GM19238 (cell line): Measurements from ENCODE around the gene TLK2.
"Not testable (repeated sequence)": the region's sequence is repeated elsewhere in the genome, so short reads cannot be mapped to it uniquely, and the experiment has no call there.

ENCODE experiments used
- DNase-seq: peaks from one replicate; pipeline ENCODE4 v3.0.0; 2011; ENCODE audit warnings: low spot score; ENCODE audit not compliant: insufficient read length

The TLK2 gene

GRCh38 chr17:62599964-62600657 is 121.5 kb downstream of the TLK2 start:
- no peak for DNase-seq

GRCh38 chr17:62600805-62601204 is 122.2 kb downstream of the TLK2 start:
- no peak for DNase-seq

- no peak for DNase-seq
Measured at GRCh38 chr17:62601471-62601870, 122.8 kb downstream of the TLK2 start.

- not testable (repeated sequence) for DNase-seq
Measured at GRCh38 chr17:62603783-62604182, 125.2 kb downstream of the TLK2 start.

- DNase-seq, result no peak
Measured at GRCh38 chr17:62605588-62605987, 127.0 kb downstream of the TLK2 start.

- DNase-seq, result no peak
Measured at GRCh38 chr17:62611292-62611691, 132.7 kb downstream of the TLK2 start.

GRCh38 chr17:62611728-62612127 is 133.1 kb downstream of the TLK2 start:
- DNase-seq, result no peak

- not testable (repeated sequence) for DNase-seq
Measured at GRCh38 chr17:62612289-62612688, 133.7 kb downstream of the TLK2 start.

GRCh38 chr17:62613095-62613494 is 134.5 kb downstream of the TLK2 start:
- DNase-seq, result not testable (repeated sequence)

- DNase-seq, result no peak
Measured at GRCh38 chr17:62614142-62614541, 135.5 kb downstream of the TLK2 start.

GRCh38 chr17:62615503-62615902 is 136.9 kb downstream of the TLK2 start:
- DNase-seq, result no peak

- DNase-seq, result no peak
Measured at GRCh38 chr17:62616993-62617893, 138.6 kb downstream of the TLK2 start.

- DNase-seq, result no peak
Measured at GRCh38 chr17:62617894-62618472, 139.4 kb downstream of the TLK2 start.

GRCh38 chr17:62618647-62619416 is 140.2 kb downstream of the TLK2 start:
- DNase-seq, result no peak

GRCh38 chr17:62619417-62620155 is 141.0 kb downstream of the TLK2 start:
- DNase-seq, result no peak

- no peak for DNase-seq
Measured at GRCh38 chr17:62621223-62621622, 142.6 kb downstream of the TLK2 start.

- DNase-seq, result no peak
Measured at GRCh38 chr17:62625184-62625869, 146.7 kb downstream of the TLK2 start.

GRCh38 chr17:62625870-62626200 is 147.2 kb downstream of the TLK2 start:
- no peak for DNase-seq

- DNase-seq, result no peak
Measured at GRCh38 chr17:62626719-62627218, 148.1 kb downstream of the TLK2 start.
